Endothelial cell of umbilical vein (primary cell): ENCODE results near the gene PARD3B. TPM values are rescaled to one million over a fixed set of nuclear protein-coding genes. Genes with fewer than 3 reads are reported as not detected.

ENCODE experiments used
- BruUV-seq: library from RNA; stranded (reverse); fragments of 400-500 nt; replicated peaks from 2 replicates; lab custom pipeline; 2021; lab: Mats Ljungman, UMichigan
- CTCF ChIA-PET: fragments of 300-600, 350-600 bp; sonication (Branson Sonifier 250); formaldehyde crosslinking; loops from one replicate; lab custom pipeline; 2021; ENCODE audit warnings: antibody characterized with exemption, inconsistent platforms; lab: Charles Lee
- POLR2A ChIA-PET: fragments of 300-600, 350-600 bp; sonication (Branson Sonifier 250); formaldehyde crosslinking; loops from one replicate; lab custom pipeline; 2021; ENCODE audit warnings: antibody characterized with exemption, inconsistent platforms; lab: Charles Lee
- DNase-seq: peaks from one replicate; pipeline ENCODE4 v3.0.0-alpha.2; 2011; ENCODE audit warnings: low read depth, low spot score
- FAIRE-seq: peaks from 2 replicates; lab custom pipeline; 2011; peaks lifted over from hg19 to GRCh38; lab: Jason Lieb, UNC
- H2AFZ ChIP-seq: 2 replicates; pipeline ENCODE4 v1.6.0; 2012; ENCODE audit warnings: low read depth, low read length, control low read depth, inconsistent platforms
- H3K27ac ChIP-seq: 2 replicates; pipeline ENCODE4 v1.5.1; 2011; ENCODE audit warnings: low read depth, mild to moderate bottlenecking, control low read depth, low read length, moderate library complexity; ENCODE audit not compliant: insufficient read depth
- H3K27me3 ChIP-seq, 2 experiments: 2 replicates each; pipeline versions ENCODE4 v1.6.0 to v1.6.1; 2011; ENCODE audit warnings: low read length in 2 of 2, mixed read lengths in 1 of 2; ENCODE audit not compliant: control insufficient read depth in 2 of 2, insufficient read depth in 2 of 2
- H3K36me3 ChIP-seq, 2 experiments: 2 replicates in 1 of 2; 3 replicates in 1 of 2; pipeline ENCODE4 v1.5.1; 2011; ENCODE audit warnings: low read length in 2 of 2, mild to moderate bottlenecking in 1 of 2, moderate library complexity in 1 of 2; ENCODE audit not compliant: control insufficient read depth in 2 of 2, insufficient read depth in 2 of 2; ENCODE audit errors: extremely low read depth in 1 of 2
- H3K4me1 ChIP-seq: 3 replicates; pipeline ENCODE4 v1.5.1; 2011; ENCODE audit warnings: mild to moderate bottlenecking, low read length; ENCODE audit not compliant: control insufficient read depth, insufficient read depth; ENCODE audit errors: extremely low read depth
- H3K4me2 ChIP-seq: 2 replicates; pipeline ENCODE4 v1.6.1; 2011; ENCODE audit warnings: low read length, control low read depth, mixed read lengths; ENCODE audit not compliant: insufficient read depth
- H3K4me3 ChIP-seq, 3 experiments: fragments of 200-600 bp in 1 of 3; sonication (generic), shearing (Covaris generic) in 1 of 3; replicated peaks in 1 of 3; 2 replicates each; pipeline ENCODE4 v1.5.1; 2011 to 2016; ENCODE audit warnings: control low read depth in 3 of 3, low read length in 3 of 3, mild to moderate bottlenecking in 2 of 3, inconsistent platforms in 1 of 3, low read depth in 1 of 3, moderate library complexity in 1 of 3; ENCODE audit not compliant: insufficient read depth in 1 of 3
- H3K79me2 ChIP-seq: 2 replicates; pipeline ENCODE4 v1.6.0; 2012; ENCODE audit warnings: low read length, inconsistent platforms; ENCODE audit not compliant: control insufficient read depth, insufficient read depth
- H3K9ac ChIP-seq: replicated peaks from 2 replicates; pipeline ENCODE3; 2011; ENCODE audit warnings: low read length, control low read depth; ENCODE audit not compliant: insufficient read depth; ENCODE audit errors: extremely low read depth
- H3K9me1 ChIP-seq: replicated peaks from 3 replicates; pipeline ENCODE4 v1.6.0; 2011; ENCODE audit warnings: mild to moderate bottlenecking, low read length; ENCODE audit not compliant: control insufficient read depth, insufficient read depth; ENCODE audit errors: extremely low read depth
- H3K9me3 ChIP-seq: replicated peaks from 2 replicates; pipeline ENCODE4 v1.5.1; 2012; ENCODE audit warnings: low read length, inconsistent platforms; ENCODE audit not compliant: control insufficient read depth, insufficient read depth
- H4K20me1 ChIP-seq: replicated peaks from 2 replicates; pipeline ENCODE3; 2011; ENCODE audit warnings: mild to moderate bottlenecking, low read length; ENCODE audit not compliant: control insufficient read depth, insufficient read depth; ENCODE audit errors: extremely low read depth
- CTCF ChIP-seq, 2 donors: IDR thresholded peaks; 1 replicate in 1 of 2; 2 replicates in 1 of 2; pipeline ENCODE4 v1.5.1; 2011; ENCODE audit warnings: low read length in 2 of 2, mild to moderate bottlenecking in 2 of 2, moderate library complexity in 2 of 2, control low read depth in 1 of 2, inconsistent platforms in 1 of 2, low read depth in 1 of 2; ENCODE audit not compliant: insufficient read depth in 1 of 2; ENCODE audit errors: extremely low read depth in 1 of 2
- EZH2 ChIP-seq: IDR thresholded peaks from 2 replicates; pipeline ENCODE4 v1.6.1; 2012; ENCODE audit warnings: borderline replicate concordance, low read depth, mild to moderate bottlenecking, moderate library complexity, low read length, inconsistent platforms; ENCODE audit not compliant: severe bottlenecking
- FOS ChIP-seq: IDR thresholded peaks from 2 replicates; pipeline ENCODE4 v1.6.1; 2011; ENCODE audit warnings: mild to moderate bottlenecking, low read length, moderate library complexity, borderline replicate concordance; ENCODE audit not compliant: insufficient read depth
- GATA2 ChIP-seq: IDR thresholded peaks from 2 replicates; pipeline ENCODE4 v1.7.0; 2011; ENCODE audit warnings: low read depth, mild to moderate bottlenecking, moderate library complexity, mixed read lengths, low read length; ENCODE audit not compliant: insufficient read length, insufficient read depth
- JUN ChIP-seq: IDR thresholded peaks from 2 replicates; pipeline ENCODE4 v1.6.1; 2011; ENCODE audit warnings: borderline replicate concordance, low read depth; ENCODE audit not compliant: insufficient read length, insufficient read depth
- MAX ChIP-seq: IDR thresholded peaks from 2 replicates; pipeline ENCODE4 v1.6.1; 2011; ENCODE audit not compliant: insufficient read depth, insufficient read length
- MYC ChIP-seq: IDR thresholded peaks from one replicate; pipeline ENCODE4 v1.6.1; 2011; ENCODE audit warnings: mild to moderate bottlenecking, low read depth, low read length
- POLR2A ChIP-seq: IDR thresholded peaks from 2 replicates; pipeline ENCODE4 v1.6.1; 2012; ENCODE audit warnings: low read depth, mild to moderate bottlenecking, control low read depth, low read length
- POLR2AphosphoS5 ChIP-seq: IDR thresholded peaks from 2 replicates; pipeline ENCODE4 v1.6.1; 2012; ENCODE audit warnings: low read depth, mild to moderate bottlenecking, control low read depth, low read length, moderate library complexity; ENCODE audit not compliant: insufficient read depth
- dilution Hi-C: fragments of 300-500 bp; cut with MboI; formaldehyde crosslinking; loops from one replicate; pipeline ENCODE4 v1.15.0; 2019; ENCODE audit warnings: low sequenced_read_pairs; ENCODE audit not compliant: extremely low pct_ligation_motif_present
- intact Hi-C: fragments of 100-400 bp; cut with micrococcal nuclease; formaldehyde crosslinking; loops from one replicate; pipeline ENCODE4 v1.10.0; 2022
- polyA plus RNA-seq, 4 experiments: library from polyadenylated mRNA; depleted of rRNA in 3 of 4; stranded (reverse) in 3 of 4; unstranded in 1 of 4; fragments of >200 nt; gene quantifications; 2 replicates each; pipeline versions ENCODE4 v1.2.1 to v1.2.3, GENCODE V29; 2011 to 2012; ENCODE audit warnings: missing spikeins in 1 of 4
- total RNA-seq: library from RNA; stranded (reverse); gene quantifications from 2 replicates; pipeline ENCODE4 v1.2.3, GENCODE V29; 2021

The PARD3B gene
- total and polyA plus RNA-seq, 2 donors (not counting 3 experiments of a cell fraction or from before 2014, with no cell fraction given): 2.2 to 30.9 TPM

GRCh38 chr2:204853905-204854304, 308.6 kb downstream of the PARD3B start:
- H2AFZ ChIP-seq: no peak overlapping the region
- ChIA-PET POLR2A (no interaction called here), CTCF (interaction anchor here (0.9 to 2.6 kb wide), 3 partner anchors 11 to 62 kb away, joined by 3 to 6 read pairs (median 3); no protein-coding TSS in a partner anchor)
- no peaks in the 10 kb centered on the region for H4K20me1 ChIP-seq
- FAIRE-seq (no peak), DNase-seq (no peak)
- no peak overlapping the region for H3K4me2 ChIP-seq
- dilution Hi-C loops: no loop called here
- H3K79me2 ChIP-seq: no peaks in the 10 kb centered on the region
- no peaks in the 10 kb centered on the region for H3K27me3 ChIP-seq
- H3K27ac ChIP-seq: no peak overlapping the region
- H3K36me3 ChIP-seq: no peaks in the 10 kb centered on the region
- BruUV-seq: no TSS peak
- H3K9ac ChIP-seq: no peak overlapping the region
- no peaks in the 10 kb centered on the region for H3K9me3 ChIP-seq
- intact Hi-C loops: no loop called here
- no peaks in the 10 kb centered on the region for H3K9me1 ChIP-seq
- H3K4me3 ChIP-seq: no peak overlapping the region
- H3K4me1 ChIP-seq: no peaks in the 10 kb centered on the region
- TF ChIP-seq POLR2A (no peak), POLR2AphosphoS5 (no peak), JUN (no peak), FOS (no peak), MAX (no peak), MYC (no peak), EZH2 (no peak), GATA2 (no peak), CTCF (IDR thresholded peaks at IDR 0.05; ENCODE audit: extremely low read depth in 1 of 2, insufficient read depth in 1 of 2, low read depth in 1 of 2, low read length in 2 of 2) (no peak)
